CD14-positive monocyte (primary cell): ENCODE measurements around the gene MLXIP. TPM values are rescaled to one million over a fixed set of nuclear protein-coding genes. Genes with fewer than 3 reads are reported as not detected.

Experiments
- DNase-seq, 3 donors: peaks; one replicate each; pipeline ENCODE4 v3.0.0-alpha.2; 2011 to 2022
- H2AFZ ChIP-seq: 2 replicates; pipeline ENCODE4 v1.6.0; 2012; ENCODE audit warnings: mild to moderate bottlenecking, low read depth, low read length, inconsistent platforms; ENCODE audit not compliant: insufficient read depth, poor library complexity, severe bottlenecking
- H3K27ac ChIP-seq, 2 donors: 1 replicate in 1 of 2; 2 replicates in 1 of 2; pipeline ENCODE4 v1.5.1; 2012 to 2013; ENCODE audit warnings: low read length in 2 of 2, control low read depth in 1 of 2, inconsistent platforms in 1 of 2, low read depth in 1 of 2, mild to moderate bottlenecking in 1 of 2
- H3K27me3 ChIP-seq, 2 donors: one replicate each; pipeline versions ENCODE4 v1.6.0 to v1.6.1; 2011 to 2013; ENCODE audit warnings: low read length in 2 of 2; ENCODE audit not compliant: control insufficient read depth in 2 of 2, insufficient read depth in 2 of 2
- H3K36me3 ChIP-seq, 2 donors: replicated peaks in 1 of 2; 1 replicate in 1 of 2; 2 replicates in 1 of 2; pipeline versions ENCODE4 v1.5.1 to v1.6.1; 2012 to 2013; ENCODE audit warnings: low read length in 2 of 2, control low read depth in 1 of 2, inconsistent platforms in 1 of 2, mild to moderate bottlenecking in 1 of 2; ENCODE audit not compliant: insufficient read depth in 2 of 2, control insufficient read depth in 1 of 2
- H3K4me1 ChIP-seq, 2 donors: 1 replicate in 1 of 2; 2 replicates in 1 of 2; pipeline versions ENCODE4 v1.5.1 to v1.6.1; 2012 to 2013; ENCODE audit warnings: low read length in 2 of 2, control low read depth in 1 of 2, inconsistent platforms in 1 of 2, mild to moderate bottlenecking in 1 of 2, moderate library complexity in 1 of 2; ENCODE audit not compliant: insufficient read depth in 2 of 2, control insufficient read depth in 1 of 2
- H3K4me2 ChIP-seq: replicated peaks from 2 replicates; pipeline ENCODE3; 2012; ENCODE audit warnings: low read length, moderate library complexity, mild to moderate bottlenecking; ENCODE audit not compliant: poor library complexity, severe bottlenecking; ENCODE audit errors: extremely low read depth
- H3K4me3 ChIP-seq, 3 experiments: fragments of 200-600 bp in 1 of 3; sonication (generic) in 1 of 3; replicated peaks in 1 of 3; 1 replicate in 2 of 3; 2 replicates in 1 of 3; pipeline ENCODE4 v1.5.1; 2011 to 2013; ENCODE audit warnings: low read length in 3 of 3, mild to moderate bottlenecking in 3 of 3, control low read depth in 2 of 3, low read depth in 2 of 3, inconsistent platforms in 1 of 3, moderate library complexity in 1 of 3
- H3K79me2 ChIP-seq: 2 replicates; pipeline ENCODE4 v1.6.0; 2012; ENCODE audit warnings: mild to moderate bottlenecking, control low read depth, inconsistent platforms, low read length, moderate library complexity; ENCODE audit not compliant: insufficient read depth
- H3K9ac ChIP-seq: 2 replicates; pipeline ENCODE4 v1.6.0; 2017; ENCODE audit warnings: low read length, mild to moderate bottlenecking; ENCODE audit not compliant: insufficient read depth, poor library complexity, severe bottlenecking
- H3K9me3 ChIP-seq, 2 donors: replicated peaks in 1 of 2; 1 replicate in 1 of 2; 2 replicates in 1 of 2; pipeline versions ENCODE4 v1.5.1 to v1.6.1; 2012 to 2013; ENCODE audit warnings: low read length in 2 of 2, control low read depth in 1 of 2; ENCODE audit not compliant: control insufficient read depth in 1 of 2, insufficient read depth in 1 of 2
- H4K20me1 ChIP-seq: 2 replicates; pipeline ENCODE4 v1.6.0; 2012; ENCODE audit warnings: mild to moderate bottlenecking, low read length, control low read depth, moderate library complexity; ENCODE audit not compliant: insufficient read depth
- H3K27ac Mint-ChIP-seq, 7 donors: one replicate each; pipeline ENCODE4 v1.8.0; 2020; ENCODE audit warnings: mild to moderate bottlenecking in 7 of 7, mixed read lengths in 7 of 7, moderate library complexity in 6 of 7, inconsistent platforms in 2 of 7
- H3K27me3 Mint-ChIP-seq, 3 donors: one replicate each; pipeline ENCODE4 v1.8.0; 2021 to 2022; ENCODE audit warnings: low read depth in 3 of 3, mild to moderate bottlenecking in 3 of 3, mixed read lengths in 3 of 3, moderate library complexity in 3 of 3, inconsistent platforms in 1 of 3
- H3K36me3 Mint-ChIP-seq, 2 donors: one replicate each; pipeline ENCODE4 v1.8.0; 2020; ENCODE audit warnings: mixed read lengths in 2 of 2, inconsistent platforms in 1 of 2, mild to moderate bottlenecking in 1 of 2
- H3K4me1 Mint-ChIP-seq: one replicate; pipeline ENCODE4 v1.8.0; 2020; ENCODE audit warnings: mild to moderate bottlenecking, mixed read lengths
- H3K4me3 Mint-ChIP-seq, 2 donors: one replicate each; pipeline ENCODE4 v1.8.0; 2020; ENCODE audit warnings: mild to moderate bottlenecking in 2 of 2, mixed read lengths in 2 of 2, moderate library complexity in 1 of 2
- H3K9me3 Mint-ChIP-seq, 7 donors: one replicate each; pipeline ENCODE4 v1.8.0; 2020 to 2022; ENCODE audit warnings: mixed read lengths in 7 of 7, mild to moderate bottlenecking in 6 of 7, moderate library complexity in 6 of 7, inconsistent platforms in 2 of 7
- CTCF ChIP-seq: fragments of 200-600 bp; IDR thresholded peaks from one replicate; pipeline ENCODE4 v1.8.0; 2022; ENCODE audit warnings: antibody characterized with exemption, mild to moderate bottlenecking
- WGBS: methylation state at CpG from one replicate; pipeline ENCODE4 v1.1.5; 2013; ENCODE audit warnings: missing lambda C conversion rate; ENCODE audit not compliant: insufficient coverage; 5-methylcytosine and 5-hydroxymethylcytosine counted together
- intact Hi-C, 2 donors: fragments of 100-400 bp; cut with micrococcal nuclease; formaldehyde crosslinking; loops; one replicate each; pipeline versions ENCODE4 v1.15.0 to v1.15.1; 2023
- polyA plus RNA-seq, 3 donors: library from polyadenylated mRNA; depleted of rRNA in 1 of 3; unstranded in 2 of 3; stranded (reverse) in 1 of 3; fragments of 300-500 nt in 2 of 3; fragments of >200 nt in 1 of 3; fragmentation: Illumina TruSeq in 2 of 3; gene quantifications; 1 replicate in 2 of 3; 2 replicates in 1 of 3; pipeline ENCODE4 v1.2.3, GENCODE V29; 2012 to 2021

Gene MLXIP
- polyA plus RNA-seq, 3 donors = 4.5 to 44.8 (median 4.6) TPM

- 93% methylated on average over 10 of the region's 11 CpGs for WGBS
- H3K27me3 ChIP-seq = no peaks in the 10 kb centered on the region
- no peak overlapping the region for H3K4me2 ChIP-seq
- Mint-ChIP-seq H3K36me3 (peaks cover 0 to 46% of the 10 kb centered on the region in 2 donors), H3K27ac (peak overlapping the region in 3 of 7 donors; percentile 16 to 66 (median 54)), H3K4me3 (no peak overlapping the region), H3K9me3 (no peaks in the 10 kb centered on the region), H3K27me3 (peaks cover 0 to 2% (median 0%) of the 10 kb centered on the region in 3 donors), H3K4me1 (peaks cover 6% of the 10 kb centered on the region)
- no peaks in the 10 kb centered on the region for H3K9me3 ChIP-seq
- DNase-seq = no peak
- H3K9ac ChIP-seq = no peak overlapping the region
- intact Hi-C loops = no loop called here
- peaks cover 0 to 3% of the 10 kb centered on the region in 2 donors for H3K4me1 ChIP-seq
- H3K4me3 ChIP-seq = no peak overlapping the region
- TF ChIP-seq CTCF = no peak
- H4K20me1 ChIP-seq = no peaks in the 10 kb centered on the region
- H3K79me2 ChIP-seq = no peaks in the 10 kb centered on the region
- no peak overlapping the region for H2AFZ ChIP-seq
- no peak overlapping the region for H3K27ac ChIP-seq
- no peaks in the 10 kb centered on the region for H3K36me3 ChIP-seq
These were observed 21.4 kb upstream of the MLXIP start for GRCh38 chr12:122057007-122057735.

GRCh38 chr12:122057769-122058168 lies 20.8 kb upstream of the MLXIP start:
- 100% methylated on average over 1 of the region's 3 CpGs for WGBS
- Mint-ChIP-seq H3K27me3 (peaks cover 0 to 2% (median 0%) of the 10 kb centered on the region in 3 donors), H3K27ac (peak overlapping the region in 2 of 7 donors; percentile 16 to 66), H3K9me3 (no peaks in the 10 kb centered on the region), H3K4me3 (no peak overlapping the region), H3K4me1 (peaks cover 6% of the 10 kb centered on the region), H3K36me3 (peaks cover 0 to 46% of the 10 kb centered on the region in 2 donors)
- TF ChIP-seq CTCF = no peak
- Histone ChIP-seq H3K4me1 (peaks cover 4 to 5% of the 10 kb centered on the region in 2 donors), H3K9ac (no peak overlapping the region), H4K20me1 (no peaks in the 10 kb centered on the region), H2AFZ (no peak overlapping the region), H3K4me3 (no peak overlapping the region), H3K36me3 (no peaks in the 10 kb centered on the region), H3K79me2 (no peaks in the 10 kb centered on the region), H3K27ac (no peak overlapping the region), H3K4me2 (no peak overlapping the region), H3K9me3 (no peaks in the 10 kb centered on the region), H3K27me3 (no peaks in the 10 kb centered on the region)
- intact Hi-C loops = no loop called here
- DNase-seq = no peak
